ENCODE measurements around the gene SQOR. TPM values are rescaled to one million over a fixed set of nuclear protein-coding genes. Genes with fewer than 3 reads are reported as not detected.

The SQOR gene
- total RNA-seq (2014; rRNA removed; shearing (Covaris generic)) (not detected in 2 replicates), polyA plus RNA-seq (2016; fragmentation: Nextera tagmentation; extraction: Ambion mirVana) (0.23 and 0.43 TPM in 2 replicates)
- long read RNA-seq, partial matches to known transcripts = 0 of 1 reads
- long read RNA-seq, other reads (novel, unspliced or antisense) = 1 of 1 reads

DNA sequence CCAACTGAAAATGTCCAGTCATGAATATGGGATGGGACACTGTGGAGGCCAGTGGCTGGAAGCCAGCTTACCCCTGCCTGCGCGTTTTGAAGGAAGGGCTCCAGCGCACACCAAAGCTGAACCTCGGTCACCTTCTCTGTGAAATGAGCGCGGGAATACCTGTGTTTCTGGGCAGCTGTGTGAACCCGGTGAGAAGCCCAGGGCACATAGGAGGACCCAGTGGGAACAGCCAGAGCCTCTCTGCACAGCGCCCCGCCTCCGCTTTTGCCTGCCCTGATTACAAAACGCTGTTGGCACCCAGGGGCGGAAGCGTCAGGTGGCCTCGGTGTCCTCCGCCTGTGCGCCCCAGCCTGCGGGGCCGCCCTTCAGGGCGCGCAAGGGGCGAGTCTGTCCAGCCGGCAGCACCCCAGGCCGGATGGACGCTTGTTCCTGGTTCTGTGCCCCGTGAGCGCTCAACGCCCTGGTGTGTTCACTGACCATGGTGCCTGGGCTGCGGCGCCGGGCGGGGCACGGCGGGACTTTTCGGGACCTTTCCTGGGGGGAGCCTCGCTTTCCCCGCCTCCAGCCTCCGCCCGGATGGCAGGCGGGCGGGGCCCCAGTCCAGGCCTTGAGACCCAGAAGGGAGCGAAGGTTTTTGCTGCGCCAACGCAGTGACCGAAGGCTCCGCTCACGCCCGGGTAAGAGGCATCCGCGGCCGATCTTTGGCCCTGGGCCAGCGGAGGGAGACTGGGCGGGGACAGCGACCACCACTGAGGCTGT lies at the start of gene SQOR:
TSS of gene SQOR (plus strand) at position 598 of the 759 bp plus-strand sequence. CDS start 23,895 bp downstream, outside the sequence.
- H3K27me3 ChIP-seq (ENCODE audit: insufficient read depth) = peaks cover 47% of the 10 kb centered on the region
- Mint-ChIP-seq H3K27me3 (ENCODE audit: insufficient read depth, low read depth, poor library complexity) (peaks cover 26% of the 10 kb centered on the region), H3K4me1 (peaks cover 4% of the 10 kb centered on the region; the same call in 2 of the 3 replicates), H3K27ac (no peak within 1 kb of the TSS), H3K4me3 (peak within 1 kb of the TSS; percentile 78), H3K9me3 (peaks cover 29% of the 10 kb centered on the region), H3K36me3 (ENCODE audit: low read depth) (no peaks in the 10 kb centered on the region)
- ATAC-seq (peak; percentile 88), DNase-seq (ENCODE audit: low spot score) (peak; percentile 45)
- no peaks in the 10 kb centered on the region for H3K79me2 ChIP-seq (replicated peaks; ENCODE audit: insufficient read depth)
- peak within 1 kb of the TSS; percentile 94 for H3K4me2 ChIP-seq
- H2AFZ ChIP-seq = peak within 1 kb of the TSS; percentile 99
- no peaks in the 10 kb centered on the region for H3F3A ChIP-seq (replicated peaks; ENCODE audit: low read depth)
- peaks cover 4% of the 10 kb centered on the region; the same call in 1 of the 2 replicates for H3K4me1 ChIP-seq (ENCODE audit: insufficient read depth)
- H3K27ac ChIP-seq (ENCODE audit: low read depth) = no peak within 1 kb of the TSS
- no peaks in the 10 kb centered on the region for H3K36me3 ChIP-seq (ENCODE audit: insufficient read depth)
- H3K4me3 ChIP-seq = peak within 1 kb of the TSS; percentile 77
- no peaks in the 10 kb centered on the region for H3K9me2 ChIP-seq (ENCODE audit: insufficient read depth)
- no peaks in the 10 kb centered on the region for H4K20me1 ChIP-seq (replicated peaks; ENCODE audit: insufficient read depth)
- TF ChIP-seq, protein P1, sequence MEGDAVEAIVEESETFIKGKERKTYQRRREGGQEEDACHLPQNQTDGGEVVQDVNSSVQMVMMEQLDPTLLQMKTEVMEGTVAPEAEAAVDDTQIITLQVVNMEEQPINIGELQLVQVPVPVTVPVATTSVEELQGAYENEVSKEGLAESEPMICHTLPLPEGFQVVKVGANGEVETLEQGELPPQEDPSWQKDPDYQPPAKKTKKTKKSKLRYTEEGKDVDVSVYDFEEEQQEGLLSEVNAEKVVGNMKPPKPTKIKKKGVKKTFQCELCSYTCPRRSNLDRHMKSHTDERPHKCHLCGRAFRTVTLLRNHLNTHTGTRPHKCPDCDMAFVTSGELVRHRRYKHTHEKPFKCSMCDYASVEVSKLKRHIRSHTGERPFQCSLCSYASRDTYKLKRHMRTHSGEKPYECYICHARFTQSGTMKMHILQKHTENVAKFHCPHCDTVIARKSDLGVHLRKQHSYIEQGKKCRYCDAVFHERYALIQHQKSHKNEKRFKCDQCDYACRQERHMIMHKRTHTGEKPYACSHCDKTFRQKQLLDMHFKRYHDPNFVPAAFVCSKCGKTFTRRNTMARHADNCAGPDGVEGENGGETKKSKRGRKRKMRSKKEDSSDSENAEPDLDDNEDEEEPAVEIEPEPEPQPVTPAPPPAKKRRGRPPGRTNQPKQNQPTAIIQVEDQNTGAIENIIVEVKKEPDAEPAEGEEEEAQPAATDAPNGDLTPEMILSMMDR (conservative IDR thresholded peaks at IDR 0.05; ENCODE audit: low read depth in 2 of 2) = no peak
- TF ChIP-seq CREB1 (CRISPR knock-in tag; IDR thresholded peaks at IDR 0.05; ENCODE audit: low read depth) = no peak
- no peak for TF ChIP-seq JUNB (IDR thresholded peaks at IDR 0.05; ENCODE audit: unreplicated experiment)
- TF ChIP-seq ZNF331 (CRISPR knock-in tag; IDR thresholded peaks at IDR 0.05; ENCODE audit: low read depth) = no peak
- TF ChIP-seq POLR2AphosphoS5 (IDR thresholded peaks at IDR 0.05; ENCODE audit: low read depth) = no peak
- TF ChIP-seq EZH2phosphoT487 (IDR thresholded peaks at IDR 0.05; ENCODE audit: unreplicated experiment) = no peak
- TF ChIP-seq NANOG (IDR thresholded peaks at IDR 0.05; ENCODE audit: borderline replicate concordance) = no peak
- TF ChIP-seq ZNF114 (CRISPR knock-in tag; IDR thresholded peaks at IDR 0.05) = no peak
- no peak for TF ChIP-seq EZH2 (IDR thresholded peaks at IDR 0.05; ENCODE audit: low read depth, unreplicated experiment)
- TF ChIP-seq STAT1 (IDR thresholded peaks at IDR 0.05; ENCODE audit: unreplicated experiment) = no peak
- TF ChIP-seq, protein P2, sequence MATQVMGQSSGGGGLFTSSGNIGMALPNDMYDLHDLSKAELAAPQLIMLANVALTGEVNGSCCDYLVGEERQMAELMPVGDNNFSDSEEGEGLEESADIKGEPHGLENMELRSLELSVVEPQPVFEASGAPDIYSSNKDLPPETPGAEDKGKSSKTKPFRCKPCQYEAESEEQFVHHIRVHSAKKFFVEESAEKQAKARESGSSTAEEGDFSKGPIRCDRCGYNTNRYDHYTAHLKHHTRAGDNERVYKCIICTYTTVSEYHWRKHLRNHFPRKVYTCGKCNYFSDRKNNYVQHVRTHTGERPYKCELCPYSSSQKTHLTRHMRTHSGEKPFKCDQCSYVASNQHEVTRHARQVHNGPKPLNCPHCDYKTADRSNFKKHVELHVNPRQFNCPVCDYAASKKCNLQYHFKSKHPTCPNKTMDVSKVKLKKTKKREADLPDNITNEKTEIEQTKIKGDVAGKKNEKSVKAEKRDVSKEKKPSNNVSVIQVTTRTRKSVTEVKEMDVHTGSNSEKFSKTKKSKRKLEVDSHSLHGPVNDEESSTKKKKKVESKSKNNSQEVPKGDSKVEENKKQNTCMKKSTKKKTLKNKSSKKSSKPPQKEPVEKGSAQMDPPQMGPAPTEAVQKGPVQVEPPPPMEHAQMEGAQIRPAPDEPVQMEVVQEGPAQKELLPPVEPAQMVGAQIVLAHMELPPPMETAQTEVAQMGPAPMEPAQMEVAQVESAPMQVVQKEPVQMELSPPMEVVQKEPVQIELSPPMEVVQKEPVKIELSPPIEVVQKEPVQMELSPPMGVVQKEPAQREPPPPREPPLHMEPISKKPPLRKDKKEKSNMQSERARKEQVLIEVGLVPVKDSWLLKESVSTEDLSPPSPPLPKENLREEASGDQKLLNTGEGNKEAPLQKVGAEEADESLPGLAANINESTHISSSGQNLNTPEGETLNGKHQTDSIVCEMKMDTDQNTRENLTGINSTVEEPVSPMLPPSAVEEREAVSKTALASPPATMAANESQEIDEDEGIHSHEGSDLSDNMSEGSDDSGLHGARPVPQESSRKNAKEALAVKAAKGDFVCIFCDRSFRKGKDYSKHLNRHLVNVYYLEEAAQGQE (IDR thresholded peaks at IDR 0.05; ENCODE audit: unreplicated experiment) = no peak
- TF ChIP-seq, protein P3, sequence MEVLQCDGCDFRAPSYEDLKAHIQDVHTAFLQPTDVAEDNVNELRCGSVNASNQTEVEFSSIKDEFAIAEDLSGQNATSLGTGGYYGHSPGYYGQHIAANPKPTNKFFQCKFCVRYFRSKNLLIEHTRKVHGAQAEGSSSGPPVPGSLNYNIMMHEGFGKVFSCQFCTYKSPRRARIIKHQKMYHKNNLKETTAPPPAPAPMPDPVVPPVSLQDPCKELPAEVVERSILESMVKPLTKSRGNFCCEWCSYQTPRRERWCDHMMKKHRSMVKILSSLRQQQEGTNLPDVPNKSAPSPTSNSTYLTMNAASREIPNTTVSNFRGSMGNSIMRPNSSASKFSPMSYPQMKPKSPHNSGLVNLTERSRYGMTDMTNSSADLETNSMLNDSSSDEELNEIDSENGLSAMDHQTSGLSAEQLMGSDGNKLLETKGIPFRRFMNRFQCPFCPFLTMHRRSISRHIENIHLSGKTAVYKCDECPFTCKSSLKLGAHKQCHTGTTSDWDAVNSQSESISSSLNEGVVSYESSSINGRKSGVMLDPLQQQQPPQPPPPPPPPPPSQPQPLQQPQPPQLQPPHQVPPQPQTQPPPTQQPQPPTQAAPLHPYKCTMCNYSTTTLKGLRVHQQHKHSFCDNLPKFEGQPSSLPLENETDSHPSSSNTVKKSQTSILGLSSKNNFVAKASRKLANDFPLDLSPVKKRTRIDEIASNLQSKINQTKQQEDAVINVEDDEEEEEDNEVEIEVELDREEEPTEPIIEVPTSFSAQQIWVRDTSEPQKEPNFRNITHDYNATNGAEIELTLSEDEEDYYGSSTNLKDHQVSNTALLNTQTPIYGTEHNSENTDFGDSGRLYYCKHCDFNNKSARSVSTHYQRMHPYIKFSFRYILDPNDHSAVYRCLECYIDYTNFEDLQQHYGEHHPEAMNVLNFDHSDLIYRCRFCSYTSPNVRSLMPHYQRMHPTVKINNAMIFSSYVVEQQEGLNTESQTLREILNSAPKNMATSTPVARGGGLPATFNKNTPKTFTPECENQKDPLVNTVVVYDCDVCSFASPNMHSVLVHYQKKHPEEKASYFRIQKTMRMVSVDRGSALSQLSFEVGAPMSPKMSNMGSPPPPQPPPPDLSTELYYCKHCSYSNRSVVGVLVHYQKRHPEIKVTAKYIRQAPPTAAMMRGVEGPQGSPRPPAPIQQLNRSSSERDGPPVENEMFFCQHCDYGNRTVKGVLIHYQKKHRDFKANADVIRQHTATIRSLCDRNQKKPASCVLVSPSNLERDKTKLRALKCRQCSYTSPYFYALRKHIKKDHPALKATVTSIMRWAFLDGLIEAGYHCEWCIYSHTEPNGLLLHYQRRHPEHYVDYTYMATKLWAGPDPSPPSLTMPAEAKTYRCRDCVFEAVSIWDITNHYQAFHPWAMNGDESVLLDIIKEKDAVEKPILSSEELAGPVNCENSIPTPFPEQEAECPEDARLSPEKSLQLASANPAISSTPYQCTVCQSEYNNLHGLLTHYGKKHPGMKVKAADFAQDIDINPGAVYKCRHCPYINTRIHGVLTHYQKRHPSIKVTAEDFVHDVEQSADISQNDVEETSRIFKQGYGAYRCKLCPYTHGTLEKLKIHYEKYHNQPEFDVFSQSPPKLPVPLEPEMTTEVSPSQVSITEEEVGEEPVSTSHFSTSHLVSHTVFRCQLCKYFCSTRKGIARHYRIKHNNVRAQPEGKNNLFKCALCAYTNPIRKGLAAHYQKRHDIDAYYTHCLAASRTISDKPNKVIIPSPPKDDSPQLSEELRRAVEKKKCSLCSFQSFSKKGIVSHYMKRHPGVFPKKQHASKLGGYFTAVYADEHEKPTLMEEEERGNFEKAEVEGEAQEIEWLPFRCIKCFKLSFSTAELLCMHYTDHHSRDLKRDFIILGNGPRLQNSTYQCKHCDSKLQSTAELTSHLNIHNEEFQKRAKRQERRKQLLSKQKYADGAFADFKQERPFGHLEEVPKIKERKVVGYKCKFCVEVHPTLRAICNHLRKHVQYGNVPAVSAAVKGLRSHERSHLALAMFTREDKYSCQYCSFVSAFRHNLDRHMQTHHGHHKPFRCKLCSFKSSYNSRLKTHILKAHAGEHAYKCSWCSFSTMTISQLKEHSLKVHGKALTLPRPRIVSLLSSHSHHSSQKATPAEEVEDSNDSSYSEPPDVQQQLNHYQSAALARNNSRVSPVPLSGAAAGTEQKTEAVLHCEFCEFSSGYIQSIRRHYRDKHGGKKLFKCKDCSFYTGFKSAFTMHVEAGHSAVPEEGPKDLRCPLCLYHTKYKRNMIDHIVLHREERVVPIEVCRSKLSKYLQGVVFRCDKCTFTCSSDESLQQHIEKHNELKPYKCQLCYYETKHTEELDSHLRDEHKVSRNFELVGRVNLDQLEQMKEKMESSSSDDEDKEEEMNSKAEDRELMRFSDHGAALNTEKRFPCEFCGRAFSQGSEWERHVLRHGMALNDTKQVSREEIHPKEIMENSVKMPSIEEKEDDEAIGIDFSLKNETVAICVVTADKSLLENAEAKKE (CRISPR knock-in tag; IDR thresholded peaks at IDR 0.05) = no peak
- TF ChIP-seq, protein P4, sequence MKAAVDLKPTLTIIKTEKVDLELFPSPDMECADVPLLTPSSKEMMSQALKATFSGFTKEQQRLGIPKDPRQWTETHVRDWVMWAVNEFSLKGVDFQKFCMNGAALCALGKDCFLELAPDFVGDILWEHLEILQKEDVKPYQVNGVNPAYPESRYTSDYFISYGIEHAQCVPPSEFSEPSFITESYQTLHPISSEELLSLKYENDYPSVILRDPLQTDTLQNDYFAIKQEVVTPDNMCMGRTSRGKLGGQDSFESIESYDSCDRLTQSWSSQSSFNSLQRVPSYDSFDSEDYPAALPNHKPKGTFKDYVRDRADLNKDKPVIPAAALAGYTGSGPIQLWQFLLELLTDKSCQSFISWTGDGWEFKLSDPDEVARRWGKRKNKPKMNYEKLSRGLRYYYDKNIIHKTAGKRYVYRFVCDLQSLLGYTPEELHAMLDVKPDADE (IDR thresholded peaks at IDR 0.05) = no peak

All from GM23338 (cell line).